GM21390 (cell line): ENCODE data around the gene SLC18A3.

Experiments
- ATAC-seq: cut with Tn5 transposase; IDR thresholded peaks from one replicate; pipeline ENCODE4 v1.9.1; 2021; ENCODE audit not compliant: unreplicated experiment

Gene SLC18A3

DNA sequence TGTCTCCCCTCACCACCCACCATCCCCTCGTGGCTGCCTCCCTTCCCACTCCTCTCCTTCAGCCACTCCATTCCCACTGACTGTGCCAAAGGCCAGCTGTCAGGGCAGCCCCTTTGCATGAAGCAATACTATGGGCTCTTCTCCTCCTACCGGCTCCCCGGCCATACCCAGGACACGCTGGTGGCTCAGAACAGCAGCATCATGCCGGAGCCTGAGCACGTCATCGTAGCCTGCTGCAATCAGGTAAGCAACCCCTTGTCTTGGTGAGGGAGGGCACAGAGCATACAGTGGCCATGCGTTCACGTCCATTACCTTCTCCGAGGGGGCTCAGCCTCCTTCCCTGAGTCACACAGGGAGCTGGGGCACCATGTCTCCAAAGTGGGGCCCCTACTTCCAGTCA is 15.3 kb downstream of the SLC18A3 start:
- ATAC-seq: no peak

- ATAC-seq: no peak
Observed at GRCh38 chr10:49627038-49627437, 16.9 kb downstream of the SLC18A3 start.

DNA sequence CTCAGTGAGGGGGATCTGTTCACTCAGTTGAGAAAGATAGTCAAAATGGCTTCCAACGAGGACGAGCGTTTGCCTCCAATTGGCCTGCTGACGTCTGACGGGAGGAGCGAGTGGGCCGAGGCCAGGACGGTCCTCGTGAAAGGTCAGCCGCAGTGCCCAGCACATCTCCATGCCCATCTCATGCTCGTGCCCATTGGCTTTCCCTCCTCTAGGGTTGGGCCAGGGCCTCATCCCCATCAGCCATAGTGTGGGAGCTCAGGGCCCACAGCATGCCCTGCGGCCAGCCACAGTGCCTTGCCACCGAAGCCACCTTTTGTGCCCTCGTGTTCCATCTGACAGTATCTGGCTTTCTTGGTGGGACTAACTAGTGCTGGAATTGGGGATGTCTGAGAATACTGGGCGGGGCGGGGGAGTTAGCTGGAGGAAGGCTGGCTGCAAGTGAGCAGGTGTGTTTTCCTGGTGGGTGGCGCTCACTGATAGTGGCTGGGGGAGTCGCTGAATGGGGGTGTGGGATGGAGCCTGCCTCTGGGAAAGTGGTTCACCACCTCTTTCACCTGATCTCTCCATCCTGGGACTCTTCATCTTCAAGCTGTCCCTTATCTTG is 17.6 kb downstream of the SLC18A3 start:
- ATAC-seq: no peak

DNA sequence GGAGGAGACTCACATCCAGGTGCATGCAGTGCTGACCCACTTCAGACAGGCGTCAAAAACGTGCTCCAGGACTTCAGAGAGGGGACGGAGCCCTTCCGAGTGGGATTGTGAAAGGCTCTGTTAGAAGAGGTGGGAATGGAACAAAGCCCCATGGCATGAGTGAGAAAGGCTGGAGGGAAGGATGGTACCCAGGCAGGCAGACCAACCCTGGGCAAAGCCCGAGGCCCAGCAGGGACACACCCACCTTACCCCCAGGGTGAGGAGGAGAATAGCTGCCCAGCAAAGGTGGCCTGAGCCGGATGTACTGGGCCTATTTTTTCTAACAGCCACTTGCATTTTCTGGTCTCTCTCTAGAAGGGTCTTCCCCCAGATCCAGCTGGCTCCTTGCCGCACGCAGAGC is 18.5 kb downstream of the SLC18A3 start:
- no peak for ATAC-seq

GRCh38 chr10:49629431-49629881 is 19.3 kb downstream of the SLC18A3 start:
- ATAC-seq: no peak

- ATAC-seq: no peak
Observed at GRCh38 chr10:49631975-49632374, 21.9 kb downstream of the SLC18A3 start.

DNA sequence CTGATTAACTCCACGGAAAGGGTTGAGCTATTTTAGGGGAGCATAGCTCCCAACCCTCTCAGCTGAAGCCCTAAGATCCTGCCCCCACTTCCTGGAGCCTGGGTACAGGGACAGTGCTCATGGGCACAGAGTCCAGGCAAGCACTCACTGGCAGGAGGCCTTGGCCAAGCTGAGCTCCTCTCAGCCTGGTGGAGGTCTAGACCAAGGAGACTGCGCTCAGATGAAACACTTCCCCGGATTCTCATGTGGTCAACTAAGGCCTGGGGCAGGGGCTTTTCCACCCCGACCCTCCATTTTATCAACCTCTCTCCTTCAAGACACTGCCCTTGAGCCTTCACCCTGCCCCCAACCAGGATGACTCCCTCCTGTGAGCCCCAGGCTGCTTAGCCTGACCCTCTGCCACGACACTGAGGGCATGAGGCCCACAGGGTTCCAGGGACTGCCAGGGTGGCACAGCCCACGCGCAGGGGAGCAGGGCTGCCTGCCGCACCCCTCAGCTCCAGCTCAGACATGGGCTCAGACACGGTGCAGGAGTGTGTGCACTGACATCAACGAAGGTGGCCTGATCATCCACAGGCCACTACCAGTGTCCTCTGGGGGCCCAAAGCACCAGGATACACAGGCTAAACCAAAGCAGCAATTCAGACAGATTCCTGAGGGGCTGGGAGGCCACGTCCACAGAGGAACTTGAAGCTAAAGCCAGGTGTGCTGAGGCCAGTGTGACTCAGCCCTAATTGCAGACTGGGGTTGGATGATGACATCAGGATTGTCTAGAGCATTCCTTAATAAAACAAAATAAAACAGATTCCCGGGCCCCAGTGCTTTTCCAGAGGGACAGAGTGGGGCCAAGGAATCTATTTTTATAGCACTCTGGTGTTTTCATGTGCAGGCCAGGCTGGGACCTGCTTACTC is 22.6 kb downstream of the SLC18A3 start:
- ATAC-seq: no peak

DNA sequence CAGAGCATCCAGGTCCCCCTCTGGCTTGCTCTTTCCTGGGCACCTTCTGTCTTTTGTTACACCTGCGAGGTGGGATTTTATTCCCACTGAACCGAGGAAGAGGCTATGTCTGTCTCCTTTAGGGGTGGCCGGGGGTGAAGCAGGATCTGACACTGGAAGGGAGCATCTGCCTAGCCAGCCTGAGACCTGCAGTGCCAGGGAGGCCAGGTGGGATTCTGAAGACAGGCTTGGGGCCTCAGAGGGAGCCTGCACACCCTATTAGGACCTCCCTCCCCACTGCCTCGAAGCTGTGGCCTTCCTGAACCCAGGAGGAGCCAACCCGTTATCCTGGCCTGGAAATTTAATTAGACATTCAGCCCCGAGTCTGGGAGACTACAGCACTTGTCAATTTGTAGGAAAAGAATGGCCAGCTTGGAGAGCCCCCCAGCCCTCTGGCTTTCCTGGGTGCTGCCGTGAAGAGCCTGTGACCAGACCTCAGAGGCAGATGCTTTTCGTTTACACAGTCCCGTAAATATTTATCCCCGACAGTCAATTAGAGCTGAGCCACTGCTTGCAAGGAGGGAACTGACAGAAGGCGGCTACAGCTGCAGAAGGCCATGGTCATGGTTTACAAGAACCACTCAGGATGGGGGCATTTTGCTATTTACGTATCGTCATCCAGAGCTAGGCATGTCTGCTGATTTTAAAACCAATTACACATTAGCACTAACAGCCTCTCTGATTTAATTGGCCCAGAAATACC is 23.4 kb downstream of the SLC18A3 start:
- ATAC-seq: no peak

GRCh38 chr10:49634069-49634660 is 24.1 kb downstream of the SLC18A3 start:
- ATAC-seq: no peak

- ATAC-seq: no peak
Observed at GRCh38 chr10:49642311-49642710, 32.2 kb downstream of the SLC18A3 start.

- no peak for ATAC-seq
Observed at GRCh38 chr10:49643241-49644034, 33.3 kb downstream of the SLC18A3 start.

DNA sequence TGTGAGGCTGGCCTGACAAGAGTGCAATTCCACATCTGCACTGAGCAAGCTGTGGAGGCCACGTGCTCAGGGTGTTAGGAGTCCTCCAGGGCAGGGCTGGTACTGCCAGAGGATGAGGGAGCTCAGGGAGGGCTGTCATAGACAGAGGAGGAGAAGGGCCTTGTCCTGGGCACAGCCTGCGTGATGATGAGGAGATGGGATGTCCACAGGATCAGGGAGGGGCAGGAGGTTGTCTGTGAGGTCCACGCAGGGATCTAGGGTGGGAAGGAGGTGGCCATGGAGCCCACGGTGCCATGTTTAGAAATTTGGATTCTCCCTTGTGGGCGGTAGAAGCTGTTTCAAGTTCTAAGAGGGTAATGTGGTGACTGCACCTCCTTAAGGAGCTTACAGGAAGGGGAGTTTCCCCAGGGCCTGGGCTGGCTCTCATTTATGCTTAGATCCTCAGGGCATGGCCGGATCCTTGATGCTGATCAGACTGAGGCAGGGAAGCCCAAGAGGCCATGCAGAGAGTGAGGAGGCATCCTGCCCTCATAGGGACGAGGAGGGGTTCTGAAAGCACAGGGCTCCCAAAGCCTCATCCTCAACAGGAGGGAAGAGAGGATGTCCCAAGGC is 34.0 kb downstream of the SLC18A3 start:
- ATAC-seq: no peak

DNA sequence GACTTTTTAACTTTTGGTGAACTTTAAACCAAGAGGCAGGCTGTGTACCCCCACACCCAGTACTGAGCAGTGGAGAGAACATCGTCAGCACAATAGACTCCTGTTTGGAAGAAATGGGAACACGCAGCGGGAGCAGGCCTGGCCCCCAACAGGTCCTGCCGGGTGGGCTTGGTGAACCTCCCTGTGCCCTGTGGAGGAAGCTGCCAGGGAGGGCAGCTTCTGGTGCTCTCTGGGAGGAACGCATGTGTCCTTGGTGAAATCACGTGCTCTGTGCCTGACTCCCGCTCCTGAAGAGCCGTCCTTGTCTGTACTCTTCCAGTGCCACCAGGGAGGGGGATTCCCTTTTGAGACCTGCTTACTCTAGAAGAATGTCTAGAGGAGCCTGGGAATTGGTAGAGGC is 35.3 kb downstream of the SLC18A3 start:
- no peak for ATAC-seq

DNA sequence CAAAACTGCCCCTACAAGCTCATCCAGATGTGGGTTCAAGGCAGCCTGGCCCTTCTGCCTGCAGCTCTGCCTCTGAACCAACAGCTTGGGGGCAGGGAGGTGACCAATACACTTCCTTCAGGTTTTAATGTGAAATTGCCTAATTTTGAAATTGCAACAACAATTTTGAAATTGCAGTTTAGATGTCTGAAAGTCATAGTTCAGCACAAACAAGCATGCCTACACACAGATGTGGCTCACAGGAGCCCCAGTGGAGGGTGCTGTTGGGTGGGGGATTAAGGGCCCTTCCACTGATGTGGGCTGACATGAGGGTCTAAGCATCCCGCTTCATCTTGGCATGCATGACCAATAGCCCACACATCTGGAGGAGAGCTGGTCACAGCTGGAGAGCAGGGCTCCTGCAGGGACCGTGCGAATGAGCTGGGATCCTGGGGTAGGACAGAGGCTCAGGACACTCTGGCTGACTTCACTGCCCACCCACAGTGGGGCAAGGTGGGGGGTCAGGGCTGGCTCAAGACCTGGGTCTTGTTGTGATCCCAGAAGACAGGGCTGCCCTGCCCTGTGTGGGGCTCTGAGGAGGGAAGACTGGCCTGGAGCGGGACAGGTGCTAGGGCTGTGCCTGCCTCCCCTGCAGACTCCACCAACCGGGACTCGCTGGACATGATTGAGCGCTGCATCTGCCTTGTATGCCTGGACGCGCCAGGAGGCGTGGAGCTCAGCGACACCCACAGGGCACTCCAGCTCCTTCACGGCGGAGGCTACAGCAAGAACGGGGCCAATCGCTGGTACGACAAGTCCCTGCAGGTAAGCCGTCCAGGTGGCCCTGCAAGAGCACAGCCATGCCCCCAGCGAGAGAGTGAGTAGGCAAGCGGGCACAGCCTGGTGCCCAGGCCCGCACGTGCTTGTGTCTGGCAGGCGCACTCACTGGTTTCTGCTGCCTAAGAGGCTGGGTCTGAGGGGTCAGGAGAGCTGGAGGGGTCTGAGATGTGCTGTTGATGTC is 36.1 kb downstream of the SLC18A3 start:
- ATAC-seq: no peak

- no peak for ATAC-seq
Observed at GRCh38 chr10:49647554-49647953, 37.4 kb downstream of the SLC18A3 start.

GRCh38 chr10:49647985-49648795 is 38.1 kb downstream of the SLC18A3 start:
- no peak for ATAC-seq

- ATAC-seq: no peak
Observed at GRCh38 chr10:49649294-49649693, 39.2 kb downstream of the SLC18A3 start.
